ENCODE results near the gene SMPD2.
A peak's percentile ranks its signal among the peaks of the same experiment; 100 is the strongest.
"Not testable (repeated sequence)": the region's sequence is repeated elsewhere in the genome, so short reads cannot be mapped to it uniquely, and the experiment has no call there.

Gene SMPD2

GRCh38 chr6:109447878-109448555, 7.5 kb downstream of the SMPD2 start:
- DNase-seq: no peak

DNA sequence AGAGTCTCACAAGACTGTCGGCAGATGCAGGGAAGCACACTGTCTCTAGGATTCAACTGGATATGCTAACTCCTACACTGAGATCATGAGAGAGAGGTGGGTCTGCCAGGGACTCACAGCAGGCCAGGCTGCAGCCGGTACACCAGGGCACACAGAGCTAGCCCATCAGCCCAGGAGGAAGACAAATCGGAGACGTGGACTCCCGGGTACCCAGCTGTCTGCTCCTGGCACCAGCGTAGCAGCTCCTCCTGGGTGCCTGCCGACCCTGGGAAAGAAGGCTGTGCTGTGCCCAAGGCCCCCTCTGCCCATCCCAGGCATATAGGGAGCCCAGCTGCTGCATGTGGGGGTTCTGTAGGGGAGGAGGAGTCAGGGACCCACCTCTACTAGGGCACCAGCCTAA, 8.1 kb downstream of the SMPD2 start:
- DNase-seq: no peak

GRCh38 chr6:109449064-109449794, 8.7 kb downstream of the SMPD2 start:
- no peak for DNase-seq

DNA sequence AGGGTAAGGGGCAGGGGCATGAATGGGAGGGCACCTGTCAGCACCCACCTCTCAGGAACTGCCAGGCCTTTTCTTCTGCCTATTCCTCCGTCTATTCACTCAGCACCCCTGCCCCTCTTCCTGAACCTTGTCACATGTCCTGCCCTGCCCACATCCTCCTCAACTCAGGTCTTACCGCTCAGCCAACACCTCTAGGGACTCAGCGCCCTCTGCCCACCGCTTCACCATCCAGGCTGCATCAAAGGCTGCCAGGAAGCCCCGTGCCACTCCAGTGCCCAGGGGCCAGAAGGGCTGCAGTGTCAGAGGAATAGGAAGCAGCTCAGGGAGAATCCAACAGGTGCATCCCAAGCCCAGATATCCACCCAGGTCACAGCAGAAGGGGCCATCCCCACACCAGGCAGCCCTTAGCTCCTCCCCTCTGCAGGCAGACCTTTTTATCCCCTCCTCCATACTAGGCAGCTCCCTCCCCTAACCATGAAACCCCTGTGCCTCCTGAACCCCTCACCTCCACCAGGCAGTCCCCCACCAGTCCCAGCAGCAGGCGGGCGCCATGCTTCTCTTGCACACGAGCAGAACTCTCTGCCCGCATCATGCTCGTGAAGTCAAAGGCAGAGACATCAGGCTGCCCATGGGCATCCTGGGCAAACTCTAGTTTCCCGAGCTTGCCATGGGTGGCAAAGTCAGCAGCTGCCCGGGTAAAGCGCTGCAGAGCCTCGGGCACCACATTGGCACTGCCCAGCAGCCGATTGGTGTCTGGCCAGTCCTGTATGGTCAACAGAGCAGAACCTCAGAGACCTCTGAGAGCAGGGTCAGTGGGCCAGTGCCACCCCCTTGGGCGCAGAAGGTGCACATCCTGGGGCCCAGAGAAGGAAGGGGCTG, 9.5 kb downstream of the SMPD2 start:
- DNase-seq: no peak

GRCh38 chr6:109450801-109451200, 10.3 kb downstream of the SMPD2 start:
- peak in 1 of 3 experiments; percentile 10 for DNase-seq

GRCh38 chr6:109451376-109451775, 10.9 kb downstream of the SMPD2 start:
- DNase-seq: no peak

GRCh38 chr6:109452181-109452580, 11.7 kb downstream of the SMPD2 start:
- DNase-seq: no peak

DNA sequence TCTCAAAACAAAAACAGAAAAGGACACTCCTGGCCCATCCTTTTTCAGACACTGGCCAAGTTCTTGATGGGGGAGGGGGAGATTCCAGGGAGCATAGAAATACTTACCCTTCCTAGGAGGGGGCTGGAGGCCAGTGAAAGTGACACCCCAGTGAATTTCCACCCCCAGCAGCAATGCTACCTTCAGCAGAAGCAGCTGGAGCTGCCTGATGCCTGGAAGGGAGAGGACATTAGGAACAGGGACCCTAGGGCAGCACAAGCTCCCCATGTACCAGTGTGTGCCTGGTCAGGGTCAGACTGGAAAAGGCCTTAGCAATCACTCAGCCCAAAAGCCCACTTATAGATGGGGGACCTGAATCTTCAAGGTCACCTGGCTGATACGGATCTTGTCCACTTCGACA, 12.6 kb downstream of the SMPD2 start:
- no peak for DNase-seq

DNA sequence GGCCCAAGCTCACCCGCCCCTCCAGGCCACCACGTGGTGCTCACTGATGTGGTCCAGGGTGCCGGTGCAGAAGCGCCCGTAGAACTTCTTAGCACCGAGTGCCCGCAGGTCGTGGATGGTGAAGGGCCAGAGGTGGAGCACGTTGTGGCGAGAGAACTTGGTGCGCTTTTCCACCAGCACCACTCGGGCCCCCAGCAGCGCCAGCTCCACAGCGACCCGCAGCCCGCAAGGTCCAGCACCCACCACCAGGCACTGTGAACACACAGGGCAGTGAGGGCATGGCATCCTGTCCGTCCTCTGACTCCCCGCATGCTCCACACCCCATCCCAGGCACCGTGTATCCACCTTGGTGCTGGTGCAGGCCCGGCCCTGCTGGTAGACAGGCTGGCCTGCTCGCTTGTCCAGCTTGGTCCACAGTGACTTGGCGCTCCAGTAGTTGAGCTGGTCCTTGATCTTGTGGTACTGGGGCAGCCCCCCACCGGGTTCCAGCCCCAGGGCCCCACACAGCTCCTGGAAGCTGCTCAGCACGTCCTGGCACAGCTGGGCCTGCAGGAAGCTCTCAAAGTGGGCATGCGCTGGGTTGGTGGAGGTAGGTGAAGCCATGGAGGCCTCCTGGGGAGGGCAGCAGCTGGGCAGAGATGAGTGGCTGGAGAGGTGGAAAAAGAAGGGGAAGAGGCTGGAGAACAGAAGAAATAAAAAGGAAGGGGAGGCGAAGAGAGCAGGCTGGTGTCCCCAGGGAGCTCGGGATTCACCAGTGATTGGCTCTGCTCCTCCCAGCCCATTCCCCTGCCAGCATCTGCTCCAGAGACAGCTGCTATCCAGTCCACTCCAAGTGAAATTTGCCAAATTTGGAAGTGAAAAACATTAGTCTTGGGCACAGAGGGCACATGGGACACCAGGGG, 13.3 kb downstream of the SMPD2 start:
- peak; percentile 48 to 87 (median 65) for DNase-seq

DNA sequence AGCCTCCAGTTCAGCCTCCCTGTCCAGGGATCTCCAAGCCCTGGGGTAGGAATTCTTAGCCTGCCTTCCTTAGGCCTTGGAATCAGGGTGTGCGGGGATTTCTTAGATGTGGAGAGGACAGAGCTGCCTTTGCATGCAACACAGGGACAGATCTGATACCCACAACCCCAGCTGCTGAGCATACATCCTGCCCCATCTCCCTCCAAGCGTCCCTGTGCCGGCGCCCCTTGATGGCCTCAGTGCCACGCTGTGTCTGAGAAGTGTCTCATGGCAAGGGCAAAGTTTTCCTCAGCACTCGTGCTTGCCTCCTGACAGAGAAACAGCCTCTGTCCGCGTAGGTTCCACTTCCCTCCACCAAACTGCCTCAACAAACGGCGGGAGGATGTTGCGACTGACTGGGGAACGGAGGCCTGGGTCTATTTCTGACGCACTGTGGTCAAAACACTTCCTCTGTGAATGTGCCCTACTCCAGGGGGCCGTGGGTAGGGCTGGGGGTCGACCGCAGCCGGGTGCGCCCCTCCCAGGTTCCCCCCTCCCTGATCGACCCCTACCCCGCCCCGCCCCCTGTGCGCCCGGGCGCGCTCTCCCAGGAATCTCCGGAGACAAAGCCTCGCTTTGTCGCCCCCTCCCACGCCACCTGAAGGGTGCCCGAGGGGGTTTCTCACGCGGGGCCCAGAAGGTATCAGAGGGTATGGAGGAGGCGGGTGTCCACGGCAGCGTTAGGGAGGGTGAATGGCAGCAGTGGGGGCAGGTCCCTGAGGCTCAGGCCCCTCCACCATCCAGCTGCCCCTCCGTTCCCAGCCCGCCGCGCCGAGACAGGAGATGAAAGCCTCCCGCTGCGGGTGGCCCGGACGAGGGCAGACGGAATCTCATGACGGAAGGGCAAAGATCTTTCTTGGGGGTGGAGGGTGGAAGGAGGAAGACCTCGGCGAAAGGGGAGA, 14.2 kb downstream of the SMPD2 start:
- peak; percentile 59 to 79 (median 77) for DNase-seq

GRCh38 chr6:109455437-109456110, 15.1 kb downstream of the SMPD2 start, which contains the start of gene MICAL1:
Gene MICAL1 (minus strand): TSS chr6:109455772. CDS start chr6:109454196, 1,576 bp downstream.
- DNase-seq: peak; percentile 79 to 89 (median 86)

- DNase-seq: peak in 1 of 3 experiments; percentile 73
Observed at GRCh38 chr6:109456111-109456583, 15.6 kb downstream of the SMPD2 start.

GRCh38 chr6:109456710-109457561, 16.4 kb downstream of the SMPD2 start:
- DNase-seq: peak in 1 of 3 experiments; percentile 28

DNA sequence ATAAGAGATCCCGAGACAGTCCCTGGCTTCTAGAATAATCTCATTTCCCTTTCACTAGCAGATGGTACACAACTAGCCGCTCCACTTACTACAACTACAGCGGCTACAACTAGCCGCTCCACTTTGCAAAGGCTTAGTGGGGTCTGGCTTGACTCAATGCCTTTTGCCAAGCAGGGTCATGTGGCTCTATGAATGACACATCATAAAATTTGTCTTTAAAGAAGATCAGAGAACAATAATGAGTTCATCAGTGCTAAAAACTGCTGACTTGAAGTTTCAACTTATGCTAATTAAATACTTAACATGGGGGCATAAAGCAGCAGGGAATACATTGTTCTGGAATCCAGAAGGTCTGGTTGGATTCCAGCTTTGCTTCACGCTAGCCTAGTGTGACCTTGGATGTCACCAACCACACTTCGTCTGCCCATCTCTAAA, 17.1 kb downstream of the SMPD2 start:
- peak in 1 of 3 experiments; percentile 24 for DNase-seq

DNA sequence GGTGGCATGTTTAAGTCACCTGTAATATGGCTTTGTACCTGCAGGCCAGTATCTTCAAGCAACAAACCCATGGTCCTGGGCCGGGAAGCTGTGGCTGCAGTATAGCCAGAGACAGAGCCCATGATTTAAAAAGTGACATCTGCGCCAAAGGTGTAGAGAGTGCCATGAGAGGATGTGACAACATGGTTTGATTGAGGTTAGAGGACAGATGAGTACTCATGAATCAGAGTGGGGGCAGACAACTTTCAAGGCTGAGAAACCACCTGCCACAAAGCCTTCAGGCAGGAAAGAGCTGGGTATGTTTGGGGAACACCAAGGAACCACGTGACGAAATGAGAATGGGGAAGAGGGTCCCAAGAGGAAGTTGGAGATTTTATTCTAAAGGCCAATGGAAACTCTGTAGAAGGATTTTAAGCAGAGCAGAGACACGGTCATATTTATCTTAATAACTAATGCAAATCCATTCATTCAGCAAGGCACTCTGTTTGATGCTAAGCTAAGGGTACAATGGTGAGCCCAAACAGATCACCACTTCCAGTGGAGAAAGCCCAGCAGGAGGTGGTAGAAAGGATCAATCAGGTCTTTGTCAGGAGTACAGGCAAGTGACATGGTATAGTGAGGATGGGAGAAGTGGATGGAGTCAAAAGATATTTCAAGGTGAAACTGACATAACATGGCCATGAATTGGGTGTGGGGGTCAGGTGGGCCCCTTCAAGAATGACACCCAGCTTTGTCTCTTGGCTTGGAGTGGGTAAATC, 18.4 kb downstream of the SMPD2 start:
- peak in 1 of 3 experiments; percentile 30 for DNase-seq

DNA sequence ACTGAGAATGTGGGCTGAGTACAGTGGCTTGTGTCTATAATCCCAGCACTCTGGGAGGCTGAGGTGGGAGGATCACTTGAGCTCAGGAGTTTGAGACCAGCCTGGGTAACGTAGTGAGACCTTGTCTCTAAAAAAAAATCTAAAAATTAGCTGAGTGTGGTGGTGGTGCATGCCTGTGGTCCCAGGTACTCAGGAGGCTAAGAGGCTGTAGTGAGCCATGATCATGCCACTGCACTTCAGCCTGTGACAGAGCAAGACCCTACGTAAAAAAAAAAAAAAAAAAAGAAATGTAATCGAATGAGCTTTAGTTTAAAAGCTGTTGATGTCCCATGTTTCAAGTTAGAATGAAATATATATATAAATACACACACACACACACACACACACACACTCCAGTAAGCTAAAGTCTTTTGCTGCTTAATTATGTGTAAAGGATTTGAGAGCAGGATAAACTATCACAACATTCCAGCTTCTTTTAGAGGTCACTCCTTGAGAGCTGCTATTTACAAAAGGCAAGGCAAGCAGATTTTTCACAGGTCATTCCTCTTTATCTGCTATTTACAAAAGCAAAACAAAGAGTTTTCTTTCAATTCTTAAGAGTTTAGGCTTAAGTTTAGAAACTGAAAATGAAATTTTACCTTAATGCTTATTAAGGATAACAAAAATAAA, 19.8 kb downstream of the SMPD2 start:
- peak in 1 of 3 experiments; percentile 14 for DNase-seq

DNA sequence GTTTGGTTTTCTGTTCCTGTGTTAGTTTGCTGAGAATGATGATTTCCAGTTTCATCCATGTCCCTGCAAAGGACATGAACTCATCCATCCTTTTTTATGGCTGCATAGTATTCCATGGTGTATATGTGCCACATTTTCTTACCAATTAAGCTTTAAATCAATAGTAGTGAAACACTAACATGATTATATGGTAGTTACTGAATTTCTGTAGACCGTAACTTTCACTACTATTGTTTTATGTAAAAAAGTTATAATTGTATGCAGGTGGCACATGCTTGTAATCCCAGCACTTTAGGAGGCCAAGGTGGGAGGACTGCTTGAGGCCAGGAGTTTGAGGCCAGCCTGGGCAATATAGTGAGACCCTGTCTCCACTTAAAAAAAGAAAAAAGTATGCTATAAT, 20.7 kb downstream of the SMPD2 start:
- DNase-seq: not testable (repeated sequence)
